Measurements from ENCODE around the gene ACOT13. TPM values are rescaled to one million over a fixed set of nuclear protein-coding genes. Genes with fewer than 3 reads are reported as not detected.
A peak's percentile ranks its signal among the peaks of the same experiment; 100 is the strongest.

Gene ACOT13
- total RNA-seq, 3 donors from 2014 or later (not counting 1 experiment from before 2014, with no cell fraction given) = 3.2 to 4.3 (median 4.2) TPM

DNA sequence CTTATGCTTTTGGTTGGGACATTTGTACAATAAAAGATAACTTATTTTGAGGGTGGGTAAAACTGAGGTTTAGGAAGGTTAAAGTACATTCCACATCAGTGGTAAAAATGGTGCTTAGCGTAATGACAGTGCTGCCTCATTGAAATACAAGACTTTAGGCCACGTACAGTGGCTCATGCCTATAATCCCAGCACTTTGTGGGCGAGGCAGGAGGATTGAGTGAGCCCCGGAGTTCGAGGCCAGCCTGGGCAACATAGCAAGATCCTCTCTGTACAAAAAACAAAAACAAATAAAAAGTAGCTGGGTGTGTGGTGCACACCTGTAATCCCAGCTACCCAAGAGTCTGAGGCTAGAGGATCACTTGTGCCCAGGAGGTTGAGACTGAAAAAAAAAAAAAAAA is 18.6 kb upstream of the ACOT13 start:
- peaks cover 0 to 12% of the 10 kb centered on the region in 2 donors for H3K27me3 Mint-ChIP-seq (ENCODE audit: low read depth in 2 of 2)
- peak overlapping the region in 1 of 2 donors; percentile 72 for H3K27ac Mint-ChIP-seq

DNA sequence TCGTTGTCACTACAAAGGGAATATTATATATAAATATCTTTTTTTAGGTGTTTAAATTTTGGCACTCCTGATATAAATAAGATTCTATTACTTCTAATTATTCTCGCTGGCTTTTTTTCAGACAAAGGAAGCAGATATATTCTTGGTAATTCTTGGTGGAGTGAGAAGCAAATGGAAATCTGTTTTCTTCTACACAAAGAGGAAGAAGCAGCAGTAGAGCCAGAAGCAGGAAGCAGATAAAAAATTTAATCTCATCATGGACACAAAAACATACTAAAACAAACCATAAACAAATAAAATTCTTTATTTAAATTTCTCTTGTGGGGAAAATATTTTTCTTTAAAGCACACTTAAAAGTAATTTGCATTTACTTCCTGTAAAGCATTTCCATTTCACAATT is 17.2 kb upstream of the ACOT13 start:
- intact Hi-C loops (cut with micrococcal nuclease) = no loop called here
- TF ChIP-seq, protein P1, sequence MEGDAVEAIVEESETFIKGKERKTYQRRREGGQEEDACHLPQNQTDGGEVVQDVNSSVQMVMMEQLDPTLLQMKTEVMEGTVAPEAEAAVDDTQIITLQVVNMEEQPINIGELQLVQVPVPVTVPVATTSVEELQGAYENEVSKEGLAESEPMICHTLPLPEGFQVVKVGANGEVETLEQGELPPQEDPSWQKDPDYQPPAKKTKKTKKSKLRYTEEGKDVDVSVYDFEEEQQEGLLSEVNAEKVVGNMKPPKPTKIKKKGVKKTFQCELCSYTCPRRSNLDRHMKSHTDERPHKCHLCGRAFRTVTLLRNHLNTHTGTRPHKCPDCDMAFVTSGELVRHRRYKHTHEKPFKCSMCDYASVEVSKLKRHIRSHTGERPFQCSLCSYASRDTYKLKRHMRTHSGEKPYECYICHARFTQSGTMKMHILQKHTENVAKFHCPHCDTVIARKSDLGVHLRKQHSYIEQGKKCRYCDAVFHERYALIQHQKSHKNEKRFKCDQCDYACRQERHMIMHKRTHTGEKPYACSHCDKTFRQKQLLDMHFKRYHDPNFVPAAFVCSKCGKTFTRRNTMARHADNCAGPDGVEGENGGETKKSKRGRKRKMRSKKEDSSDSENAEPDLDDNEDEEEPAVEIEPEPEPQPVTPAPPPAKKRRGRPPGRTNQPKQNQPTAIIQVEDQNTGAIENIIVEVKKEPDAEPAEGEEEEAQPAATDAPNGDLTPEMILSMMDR (IDR thresholded peaks at IDR 0.05) = no peak
- no CpG with 5 or more reads among the region's 2 CpGs for WGBS (ENCODE audit: insufficient coverage)
- H3K36me3 Mint-ChIP-seq = peaks cover 24% of the 10 kb centered on the region
- peaks cover 0 to 7% of the 10 kb centered on the region in 2 donors for H3K27me3 Mint-ChIP-seq (ENCODE audit: low read depth in 2 of 2)
- no peaks in the 10 kb centered on the region for H3K9me3 ChIP-seq (ENCODE audit: control insufficient read depth, insufficient read depth, low read length)
- H3K27me3 ChIP-seq (ENCODE audit: control insufficient read depth, insufficient read depth, low read length) = peaks cover 7% of the 10 kb centered on the region
- H3K4me3 ChIP-seq (ENCODE audit: low read length) = no peak overlapping the region
- peaks cover 16 to 28% of the 10 kb centered on the region in 2 donors for H3K4me1 Mint-ChIP-seq
- peaks cover 46% of the 10 kb centered on the region for H3K36me3 ChIP-seq (ENCODE audit: control insufficient read depth, insufficient read depth, low read length)
- no peak overlapping the region for H3K27ac Mint-ChIP-seq
- H3K4me1 ChIP-seq (ENCODE audit: control insufficient read depth, insufficient read depth, low read length) = peaks cover 11% of the 10 kb centered on the region
- no peak overlapping the region for H3K27ac ChIP-seq (ENCODE audit: low read length)
- no peaks in the 10 kb centered on the region for H3K9me3 Mint-ChIP-seq
- ATAC-seq = no peak
- no peak overlapping the region for H3K4me3 Mint-ChIP-seq
- DNase-seq = no peak

More for the DNA sequence above, 18.6 kb upstream of the ACOT13 start:
- intact Hi-C loops (cut with micrococcal nuclease) = no loop called here
- H3K4me3 ChIP-seq (ENCODE audit: low read length) = no peak overlapping the region
- H3K4me1 ChIP-seq (ENCODE audit: control insufficient read depth, insufficient read depth, low read length) = peaks cover 11% of the 10 kb centered on the region
- peaks cover 16% of the 10 kb centered on the region for H3K36me3 Mint-ChIP-seq
- no peak for ATAC-seq
- peaks cover 16 to 20% of the 10 kb centered on the region in 2 donors for H3K4me1 Mint-ChIP-seq
- no peaks in the 10 kb centered on the region for H3K9me3 Mint-ChIP-seq
- WGBS (ENCODE audit: insufficient coverage) = 100% methylated on average over 3 of the region's 5 CpGs
- peaks cover 35% of the 10 kb centered on the region for H3K36me3 ChIP-seq (ENCODE audit: control insufficient read depth, insufficient read depth, low read length)
- H3K27ac ChIP-seq (ENCODE audit: low read length) = no peak overlapping the region
- H3K27me3 ChIP-seq (ENCODE audit: control insufficient read depth, insufficient read depth, low read length) = peaks cover 19% of the 10 kb centered on the region
- DNase-seq = no peak
- H3K9me3 ChIP-seq (ENCODE audit: control insufficient read depth, insufficient read depth, low read length) = no peaks in the 10 kb centered on the region
- no peak overlapping the region for H3K4me3 Mint-ChIP-seq
- TF ChIP-seq, protein P1 (IDR thresholded peaks at IDR 0.05) = no peak

DNA sequence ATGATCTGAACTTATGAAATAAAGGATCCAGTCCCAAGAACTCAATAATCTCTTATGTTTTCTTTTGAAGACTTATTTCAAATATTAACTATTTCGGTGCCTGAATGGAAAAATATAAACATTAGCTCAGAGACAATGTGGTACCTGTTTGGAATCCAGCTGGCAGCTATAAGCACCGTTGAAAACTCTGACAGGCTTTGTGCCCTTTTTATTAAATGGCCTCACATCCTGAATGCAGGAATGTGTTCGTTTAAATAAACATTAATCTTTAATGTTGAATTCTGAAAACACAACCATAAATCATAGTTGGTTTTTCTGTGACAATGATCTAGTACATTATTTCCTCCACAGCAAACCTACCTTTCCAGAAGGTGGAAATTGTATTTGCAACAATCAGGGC is 16.5 kb upstream of the ACOT13 start:
- Mint-ChIP-seq H3K4me1 (peaks cover 13 to 26% of the 10 kb centered on the region in 2 donors), H3K27me3 (ENCODE audit: low read depth in 2 of 2) (peaks cover 0 to 5% of the 10 kb centered on the region in 2 donors), H3K27ac (no peak overlapping the region), H3K9me3 (no peaks in the 10 kb centered on the region), H3K4me3 (no peak overlapping the region), H3K36me3 (peaks cover 24% of the 10 kb centered on the region)
- DNase-seq (no peak), ATAC-seq (no peak)
- H3K4me3 ChIP-seq (ENCODE audit: low read length) = no peak overlapping the region
- H3K36me3 ChIP-seq (ENCODE audit: control insufficient read depth, insufficient read depth, low read length) = peaks cover 46% of the 10 kb centered on the region
- H3K27me3 ChIP-seq (ENCODE audit: control insufficient read depth, insufficient read depth, low read length) = peaks cover under 1% of the 10 kb centered on the region
- intact Hi-C loops (cut with micrococcal nuclease) = no loop called here
- TF ChIP-seq, protein P1 (IDR thresholded peaks at IDR 0.05) = no peak
- H3K27ac ChIP-seq (ENCODE audit: low read length) = no peak overlapping the region
- H3K4me1 ChIP-seq (ENCODE audit: control insufficient read depth, insufficient read depth, low read length) = peaks cover 10% of the 10 kb centered on the region
- 65% methylated on average over 2 of the region's 3 CpGs for WGBS (ENCODE audit: insufficient coverage)
- no peaks in the 10 kb centered on the region for H3K9me3 ChIP-seq (ENCODE audit: control insufficient read depth, insufficient read depth, low read length)

DNA sequence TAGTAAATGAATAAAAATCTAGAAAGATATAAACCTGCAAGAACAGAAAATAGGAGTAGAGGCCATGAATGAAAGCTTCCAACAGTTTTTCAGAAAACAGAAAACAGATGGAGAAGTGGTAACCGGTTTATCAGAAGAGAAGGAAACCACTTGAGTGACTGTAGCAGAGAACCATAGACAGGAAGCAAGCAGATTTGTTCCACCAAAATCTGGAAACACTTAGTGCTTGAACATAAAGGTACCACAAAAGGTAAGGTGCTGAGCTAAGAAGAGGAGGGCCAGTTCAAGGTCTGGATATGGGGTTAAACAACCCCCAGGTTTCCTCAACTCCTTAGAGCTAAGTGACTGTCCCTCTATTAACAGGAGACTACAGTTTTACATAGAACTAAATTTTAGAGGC is 11.7 kb upstream of the ACOT13 start:
- intact Hi-C loops (cut with micrococcal nuclease) = no loop called here
- Mint-ChIP-seq H3K36me3 (peaks cover 31% of the 10 kb centered on the region), H3K27ac (peak overlapping the region; percentile 27 to 40), H3K27me3 (ENCODE audit: low read depth in 2 of 2) (no peaks in the 10 kb centered on the region), H3K4me3 (no peak overlapping the region), H3K9me3 (no peaks in the 10 kb centered on the region), H3K4me1 (peaks cover 16 to 30% of the 10 kb centered on the region in 2 donors)
- TF ChIP-seq, protein P1 (IDR thresholded peaks at IDR 0.05) = no peak
- ATAC-seq (no peak), DNase-seq (no peak)
- Histone ChIP-seq H3K9me3 (ENCODE audit: control insufficient read depth, insufficient read depth, low read length) (no peaks in the 10 kb centered on the region), H3K36me3 (ENCODE audit: control insufficient read depth, insufficient read depth, low read length) (peaks cover 50% of the 10 kb centered on the region), H3K4me3 (ENCODE audit: low read length) (no peak overlapping the region), H3K4me1 (ENCODE audit: control insufficient read depth, insufficient read depth, low read length) (no peaks in the 10 kb centered on the region), H3K27me3 (ENCODE audit: control insufficient read depth, insufficient read depth, low read length) (no peaks in the 10 kb centered on the region), H3K27ac (ENCODE audit: low read length) (no peak overlapping the region)
- 18% methylated on average over 1 of the region's 1 CpG for WGBS (ENCODE audit: insufficient coverage)

Data from natural killer cell (primary cell).